Stimulated activated CD4-positive, alpha-beta T cell treated with anti-CD3 and anti-CD28 coated beads, TNF-alpha, amount 100 ng/mL, for 4 hours (primary cell): ENCODE results near the gene KCNB1.

Source experiments
- DNase-seq, 3 experiments: peaks; one replicate each; pipeline ENCODE4 v3.0.0-alpha.2; 2020; ENCODE audit warnings: low read depth in 3 of 3

KCNB1 gene

DNA sequence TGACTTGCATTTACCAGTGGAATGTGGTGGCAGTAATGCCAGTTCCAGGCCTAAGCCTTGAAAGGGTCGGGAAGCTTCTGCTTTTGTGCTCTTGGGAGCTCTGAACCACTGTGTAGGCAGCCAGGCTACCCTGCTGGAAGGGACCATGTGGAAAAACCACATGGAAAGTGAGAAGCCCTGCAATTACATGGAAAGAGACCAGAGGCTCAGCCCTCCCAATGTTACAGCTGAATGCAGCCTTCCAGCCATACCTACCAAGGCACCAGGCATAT is 14.9 kb upstream of the KCNB1 start:
- DNase-seq: no peak

DNA sequence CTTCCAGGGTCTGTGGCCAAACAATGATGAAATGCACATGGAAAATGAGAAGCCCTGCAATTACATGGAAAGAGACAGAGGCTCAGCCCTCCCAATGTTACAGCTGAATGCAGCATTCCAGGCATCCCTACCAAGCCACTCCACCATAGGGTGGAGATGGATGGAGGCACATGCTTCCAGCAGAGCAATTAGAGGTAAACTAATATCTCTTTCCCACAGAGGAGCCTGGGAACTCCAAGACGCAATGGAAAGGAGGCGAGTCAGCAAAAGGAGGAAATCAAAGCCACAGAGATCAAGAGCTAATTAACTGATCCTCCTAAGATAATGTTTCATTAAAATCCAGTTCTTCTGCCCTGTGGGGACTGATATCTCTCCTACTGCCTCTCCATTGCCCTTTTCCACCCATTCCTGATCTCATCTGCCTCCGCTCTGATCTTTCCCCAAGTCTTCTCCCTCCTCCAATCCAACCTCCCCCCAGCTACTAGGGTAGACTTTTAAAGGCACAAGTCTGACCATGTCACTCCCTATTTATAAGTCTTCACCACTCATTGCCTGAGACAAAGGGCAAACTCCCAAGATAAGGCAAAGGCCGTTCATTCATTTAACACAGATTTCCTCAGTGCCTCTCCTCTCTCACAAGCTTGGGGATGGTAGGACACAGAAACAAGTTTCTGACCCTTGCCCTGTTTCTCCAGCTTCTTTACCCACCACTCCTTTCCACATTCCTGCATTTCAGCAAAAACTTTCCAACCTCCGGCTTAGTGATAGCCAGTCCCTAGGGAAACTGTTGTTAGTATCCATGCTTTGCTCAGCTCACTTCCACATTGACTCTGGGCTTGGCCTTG is 14.3 kb upstream of the KCNB1 start:
- no peak for DNase-seq

DNA sequence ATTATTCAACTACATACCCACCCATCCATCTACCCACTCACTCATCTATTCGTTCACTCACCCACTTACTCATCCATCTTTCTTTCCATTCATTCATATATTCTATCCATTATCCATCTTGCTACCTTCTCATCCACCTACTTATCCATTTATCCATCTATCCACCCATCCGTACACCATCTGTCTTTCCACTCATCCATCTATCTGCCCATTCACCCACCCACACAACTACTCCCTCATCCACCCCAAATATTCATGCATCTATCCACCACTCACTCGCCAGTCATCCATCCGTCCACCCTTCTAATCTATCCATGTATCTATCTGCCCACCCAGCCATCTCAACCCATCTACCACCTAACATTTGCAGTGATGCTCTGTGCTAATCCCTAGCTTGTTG is 13.6 kb upstream of the KCNB1 start:
- no peak for DNase-seq

DNA sequence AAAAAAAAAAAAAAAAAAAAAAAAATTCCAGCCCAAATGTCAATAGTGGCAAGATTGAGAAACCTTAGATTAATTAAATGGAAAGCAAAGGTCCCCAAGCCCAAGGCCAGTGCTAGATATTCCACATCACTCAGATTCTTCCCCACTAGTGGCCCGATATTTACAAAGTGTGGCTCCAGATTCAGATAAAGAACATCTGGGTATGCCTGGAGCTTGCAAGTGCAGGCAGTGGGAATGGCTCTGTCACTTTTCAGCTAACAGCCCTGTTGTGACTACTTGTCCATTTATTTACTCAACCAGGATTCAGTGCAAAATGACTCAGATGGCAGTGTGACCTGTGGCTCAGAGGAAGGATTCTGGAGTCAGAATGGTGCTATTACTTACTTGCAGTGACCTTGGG is 8.2 kb upstream of the KCNB1 start:
- no peak for DNase-seq

DNA sequence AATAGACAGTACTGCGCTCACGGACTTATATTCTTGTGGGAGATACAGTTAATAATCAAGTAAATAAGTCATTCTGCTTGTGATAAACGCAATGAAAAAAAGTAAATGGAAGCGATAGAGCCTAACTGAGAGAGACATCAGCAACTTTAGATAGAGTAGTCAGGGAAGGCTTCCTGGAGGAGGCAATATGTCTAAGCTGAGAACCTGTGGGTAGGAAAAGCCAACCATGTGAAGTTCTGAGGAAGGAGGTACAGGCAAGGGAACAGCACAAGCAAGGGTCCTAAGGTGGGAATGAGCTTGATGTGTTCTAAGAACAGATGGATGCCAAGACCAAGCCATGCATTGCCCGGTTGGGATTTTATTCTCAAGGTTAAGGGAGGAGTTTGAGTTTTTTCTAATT is 7.2 kb upstream of the KCNB1 start:
- DNase-seq: no peak

DNA sequence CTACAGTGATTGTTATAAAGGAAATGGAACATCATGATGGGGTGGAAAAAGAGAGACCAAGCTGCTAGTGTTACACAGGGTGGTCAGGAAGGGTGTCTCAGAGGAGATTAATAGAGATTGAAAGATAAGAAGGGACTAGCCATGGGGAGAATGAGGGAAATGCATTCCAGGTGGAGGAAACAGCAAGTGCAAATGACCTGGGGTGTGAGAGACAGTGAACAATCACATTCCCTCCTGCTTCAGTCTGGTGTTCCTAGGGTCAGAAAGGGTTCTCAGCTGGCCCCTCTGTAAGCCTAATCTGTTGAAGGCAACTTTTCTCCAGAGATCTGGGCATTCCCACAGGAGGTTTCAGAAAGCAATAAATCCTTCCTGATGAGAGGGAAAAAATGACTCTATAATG is 3.6 kb upstream of the KCNB1 start:
- no peak for DNase-seq

DNA sequence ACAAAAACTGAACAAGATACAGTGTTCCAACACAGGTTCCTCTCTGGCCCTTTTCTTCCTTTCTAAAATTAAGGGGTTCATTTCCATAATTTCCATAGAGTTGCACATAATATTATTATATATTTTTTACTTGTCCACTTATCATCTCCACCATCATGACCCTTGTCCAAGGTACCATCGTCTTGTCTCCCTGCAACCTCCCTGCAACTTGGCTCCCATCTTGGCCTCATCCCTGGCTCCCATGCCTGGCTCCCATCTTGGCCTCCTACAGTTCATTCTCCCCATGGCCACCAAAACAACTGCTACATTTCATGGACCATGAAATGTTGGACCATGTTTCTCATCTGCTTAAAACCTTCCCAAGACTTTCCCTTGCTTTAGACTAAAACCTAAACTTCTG is 3.1 kb upstream of the KCNB1 start:
- DNase-seq: no peak

DNA sequence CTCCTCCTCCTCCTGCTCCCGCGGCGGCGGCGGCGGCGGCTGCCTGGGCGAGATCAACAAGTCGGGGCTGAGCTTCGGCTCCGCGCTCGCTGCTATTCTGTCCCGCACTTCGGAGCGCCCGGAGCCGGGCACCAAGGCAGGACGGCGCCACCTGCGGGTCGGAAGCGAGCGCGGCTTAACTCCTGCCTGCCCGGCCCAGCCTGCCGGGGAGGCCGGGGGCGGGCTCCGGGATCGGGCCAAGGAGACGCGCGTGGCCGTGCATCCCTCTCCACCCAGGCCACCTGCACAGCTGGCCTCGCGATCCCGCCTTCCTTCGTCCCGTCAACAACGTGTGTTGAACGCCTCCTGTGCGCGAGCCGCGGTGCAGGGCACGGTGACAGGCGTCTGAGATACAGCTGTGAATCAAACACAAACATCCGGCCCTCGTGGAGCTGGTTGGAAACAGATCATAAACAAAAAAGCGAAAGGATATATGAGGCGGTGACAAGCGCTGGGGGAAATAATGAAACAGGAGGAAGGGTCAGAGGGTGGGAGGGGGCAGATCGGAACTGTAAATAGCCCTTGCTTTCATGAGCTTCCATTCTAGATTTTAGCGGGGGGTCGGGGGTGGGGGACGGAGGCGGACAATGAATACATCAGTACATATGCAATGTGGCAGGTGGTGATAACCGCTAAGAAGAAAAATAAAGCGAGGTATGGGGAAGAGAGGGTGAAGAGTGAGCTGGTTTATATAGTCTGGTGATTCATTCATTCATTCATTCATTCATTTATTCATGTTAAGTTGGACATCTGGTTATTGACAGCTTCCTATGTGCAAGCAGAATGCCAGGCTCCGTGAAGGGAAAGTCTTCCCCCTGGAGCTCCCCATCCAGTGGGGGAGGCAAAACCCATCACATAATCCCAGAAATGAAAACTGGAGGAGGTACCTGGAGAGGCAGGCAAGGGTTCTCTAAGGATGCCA is 2.0 kb upstream of the KCNB1 start:
- peak; percentile 10 to 42 (median 24) for DNase-seq

DNA sequence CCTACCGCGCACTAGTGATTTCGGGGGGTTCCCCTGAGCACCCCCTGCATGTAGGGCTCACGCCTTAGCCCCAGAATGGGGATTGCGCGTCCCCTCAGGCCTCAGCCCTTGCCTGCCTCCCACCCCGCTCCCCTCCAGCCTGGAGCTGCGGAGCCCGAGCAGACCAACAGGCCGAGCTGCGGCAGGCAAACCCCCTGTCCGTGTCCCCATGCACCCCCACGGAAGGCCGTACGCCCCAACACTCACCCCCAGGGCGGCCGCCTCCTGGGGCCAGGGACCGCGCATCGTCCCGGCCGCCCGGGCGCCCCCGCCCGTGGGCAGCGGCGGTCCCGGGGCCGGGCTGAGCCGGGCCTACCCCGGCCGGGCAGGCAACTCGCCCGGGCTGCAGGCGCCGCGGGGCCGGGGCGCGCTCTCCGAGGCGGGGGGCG is 1.2 kb upstream of the KCNB1 start:
- no peak for DNase-seq

DNA sequence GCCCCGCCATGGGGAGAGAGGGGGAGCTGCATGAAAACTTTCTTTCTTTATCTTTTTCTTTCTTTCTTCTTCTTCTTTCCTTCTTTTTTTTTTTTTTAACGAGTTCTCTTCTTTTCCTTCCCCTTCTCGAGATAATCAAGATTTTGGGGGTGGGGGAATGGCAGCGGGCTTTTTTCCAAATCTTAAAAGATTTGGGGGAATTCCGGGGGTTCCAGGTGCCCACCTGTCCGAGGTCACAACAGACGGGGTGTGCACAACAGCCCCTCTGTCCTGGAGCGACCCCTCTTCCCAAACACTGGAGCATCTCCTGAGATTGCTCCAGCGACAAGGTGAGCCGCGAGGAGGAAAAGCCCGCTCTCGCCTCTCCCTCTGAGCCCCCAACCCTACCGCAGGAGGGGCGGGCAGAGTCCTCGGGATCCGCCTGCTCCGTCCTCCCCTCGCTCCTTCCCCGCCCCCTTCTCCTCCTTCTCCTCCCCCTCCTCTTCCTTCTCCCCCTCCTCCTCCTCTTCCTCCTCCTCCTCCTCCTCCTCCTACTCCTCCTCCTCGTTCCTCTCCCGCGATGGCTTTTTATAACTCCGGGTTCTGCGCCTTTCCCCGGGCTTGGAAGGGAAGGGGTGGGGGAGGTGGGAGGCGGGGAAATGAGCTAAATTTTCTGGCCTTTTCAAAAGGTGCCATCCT is 689 bp upstream of the KCNB1 start:
- DNase-seq: no peak

DNA sequence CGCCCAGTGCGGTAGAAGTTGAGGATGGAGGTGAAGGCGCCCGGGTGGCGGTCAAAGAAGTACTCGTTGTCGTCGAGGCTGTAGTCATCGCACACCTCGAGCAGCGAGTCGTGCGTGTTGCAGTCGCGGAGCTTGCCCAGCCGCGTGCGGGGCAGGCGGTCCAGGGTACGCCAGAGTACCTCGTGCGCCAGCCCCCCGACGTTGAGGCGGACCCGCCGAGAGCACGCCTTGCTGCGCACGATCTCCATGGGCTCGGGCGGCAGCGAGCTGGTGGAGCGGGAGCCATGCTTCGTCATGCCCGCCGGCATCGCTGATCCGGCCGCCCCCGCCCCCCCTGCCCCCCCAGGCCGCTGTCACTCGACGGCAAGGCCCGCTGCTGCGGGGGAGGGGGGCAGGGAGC is 295 bp downstream of the KCNB1 start:
- no peak for DNase-seq

DNA sequence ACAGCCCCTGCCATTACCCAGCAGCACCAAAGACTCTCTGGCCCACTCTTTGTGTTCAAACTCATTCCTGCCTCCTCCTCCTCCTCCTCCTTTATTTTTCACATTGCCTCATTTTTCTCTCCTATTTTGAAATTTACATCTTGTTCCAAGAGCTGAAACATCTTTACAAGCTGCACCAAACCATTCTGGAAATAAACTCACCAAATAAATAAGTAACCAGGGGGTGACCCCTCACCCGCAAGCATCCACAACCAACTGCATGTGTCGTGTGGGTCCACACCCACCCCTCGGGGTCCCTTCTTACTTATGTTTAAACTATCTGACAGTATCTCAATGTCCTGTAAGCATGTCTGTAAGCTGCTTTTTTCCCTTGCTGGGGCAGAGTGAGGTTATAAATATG is 1.4 kb downstream of the KCNB1 start:
- DNase-seq: no peak

DNA sequence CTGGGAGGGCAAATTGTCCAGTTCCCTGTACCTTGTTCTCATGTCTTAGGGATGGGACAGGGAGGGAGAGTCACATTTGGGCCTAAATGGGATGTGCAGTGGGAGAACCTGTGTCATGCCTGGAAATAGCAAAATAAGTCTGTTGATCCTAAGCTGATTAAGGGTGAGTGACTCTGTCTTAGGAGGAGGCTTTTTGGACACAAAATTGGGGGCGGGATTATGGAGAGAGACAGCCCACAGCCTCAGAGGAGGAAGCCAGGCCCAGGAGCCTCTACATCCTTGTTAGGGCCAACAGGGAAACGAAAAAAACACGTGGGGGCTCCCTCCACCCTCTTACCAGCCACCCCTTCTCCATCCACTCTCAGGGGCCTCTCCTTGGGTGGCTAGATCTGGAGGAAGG is 2.2 kb downstream of the KCNB1 start:
- DNase-seq: no peak

DNA sequence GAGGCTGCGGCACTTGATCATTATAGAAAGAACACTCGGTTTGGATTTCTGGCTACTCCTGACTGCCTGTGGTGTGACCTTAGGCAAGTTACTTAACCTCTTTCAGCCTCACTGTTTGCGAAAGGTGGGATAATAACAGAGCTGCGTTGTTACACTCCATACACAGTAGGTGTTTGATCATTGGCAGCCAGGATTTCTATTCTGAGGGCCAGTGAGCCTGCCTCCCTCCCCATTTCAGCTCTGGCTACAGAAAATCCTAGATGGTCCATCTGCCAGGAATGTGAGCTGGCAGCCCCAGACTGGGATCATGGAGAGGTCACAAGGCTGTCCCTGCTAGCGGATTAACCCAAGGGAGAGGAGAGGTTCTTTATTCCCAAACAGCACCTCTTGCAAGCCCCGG is 2.7 kb downstream of the KCNB1 start:
- DNase-seq: no peak

DNA sequence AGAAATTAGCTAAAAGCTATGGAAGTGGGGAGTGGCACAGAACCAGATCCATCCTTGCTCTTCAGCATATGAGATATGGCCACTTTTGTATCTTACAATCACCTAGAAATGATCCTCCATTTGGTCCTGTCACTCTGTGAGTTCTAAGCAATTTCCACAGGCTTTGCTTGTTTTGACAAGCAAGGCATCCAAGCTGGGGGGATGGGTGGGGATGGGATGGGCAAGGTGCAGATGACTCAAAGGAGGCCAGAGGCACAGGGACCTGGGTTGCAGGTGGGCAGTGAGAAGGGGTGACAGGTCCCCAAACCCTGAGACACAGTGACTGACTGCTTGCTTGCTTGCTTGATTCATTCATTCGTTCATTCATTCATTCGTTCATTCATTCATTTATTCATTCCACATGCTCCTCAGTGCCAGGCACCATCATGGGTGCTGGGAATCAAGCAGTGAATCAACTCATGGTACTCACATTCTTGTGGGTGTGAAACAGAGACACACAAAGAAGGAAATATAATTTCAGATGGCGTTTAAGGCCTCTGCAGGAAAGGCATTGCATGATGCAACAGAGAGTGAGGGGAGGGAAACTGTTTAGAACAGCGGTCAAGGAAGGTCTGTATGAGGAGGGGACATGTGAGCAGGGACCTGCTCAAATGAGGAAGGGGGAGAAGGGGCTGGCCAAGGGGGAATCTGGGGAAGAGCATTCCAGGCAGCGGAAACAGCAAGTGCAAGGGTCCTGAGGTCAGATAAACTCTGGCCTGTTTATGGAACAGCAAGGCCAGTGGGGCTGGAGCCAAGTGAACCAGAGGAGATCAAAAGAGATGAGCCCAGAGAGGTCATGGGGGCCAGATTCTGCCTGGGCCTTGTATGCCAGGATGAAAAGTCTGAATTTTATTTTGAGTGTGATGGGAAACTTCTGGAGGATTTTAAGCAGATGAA is 3.4 kb downstream of the KCNB1 start:
- DNase-seq: no peak

DNA sequence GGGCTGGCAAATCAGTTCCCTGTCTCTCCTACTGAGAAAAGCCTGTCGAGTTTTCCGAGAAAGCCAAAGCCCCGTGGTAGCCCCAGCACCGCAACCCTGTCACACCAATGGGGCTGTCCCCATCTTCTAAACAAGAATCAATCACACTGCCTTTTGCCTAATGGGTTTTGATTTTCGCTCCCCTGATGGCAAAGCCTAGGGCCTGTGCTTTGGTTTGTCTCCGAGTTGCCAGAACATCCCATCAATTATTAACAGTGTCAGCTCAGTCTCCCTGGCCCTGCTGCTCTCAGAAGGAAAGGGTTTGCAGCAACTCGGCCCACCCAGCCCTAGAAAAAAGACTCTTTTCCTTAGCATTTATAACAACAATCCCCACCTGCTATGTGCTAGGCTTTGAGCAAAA is 4.2 kb downstream of the KCNB1 start:
- no peak for DNase-seq

DNA sequence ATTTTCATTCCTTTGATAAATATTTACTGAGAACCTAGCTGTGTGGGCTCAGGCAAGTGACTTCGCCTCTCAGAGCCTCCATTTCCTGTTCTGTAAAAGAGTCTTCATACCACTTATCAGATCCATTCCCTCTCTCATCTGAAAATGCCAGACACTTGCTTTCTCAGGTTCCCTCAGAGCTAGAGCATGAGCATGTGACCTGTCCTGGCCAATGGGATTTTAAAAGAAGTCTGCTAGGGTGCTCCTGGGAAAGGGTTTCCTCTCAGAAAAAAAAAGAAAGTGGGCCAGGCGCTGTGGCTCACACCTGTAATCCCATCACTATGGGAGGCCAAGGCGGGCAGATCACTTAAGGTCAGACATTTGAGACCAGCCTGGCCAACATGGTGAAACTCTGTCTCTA is 5.3 kb downstream of the KCNB1 start:
- no peak for DNase-seq

DNA sequence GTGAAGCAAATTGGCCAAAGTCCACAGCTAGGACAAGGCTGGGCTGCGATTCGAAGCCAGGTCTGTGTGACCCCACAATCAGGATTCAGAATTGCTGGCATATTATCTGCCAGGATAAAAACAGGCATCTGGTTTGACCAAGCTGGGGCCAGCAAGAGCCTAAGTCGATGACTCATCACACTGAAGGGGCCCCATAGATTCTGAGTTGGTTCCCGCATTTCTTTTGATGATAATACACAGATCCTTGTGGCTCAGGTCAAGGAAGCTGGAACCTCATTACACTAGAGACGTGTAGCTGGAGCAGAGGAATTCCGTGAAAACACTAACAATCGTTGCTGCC is 6.5 kb downstream of the KCNB1 start:
- no peak for DNase-seq

DNA sequence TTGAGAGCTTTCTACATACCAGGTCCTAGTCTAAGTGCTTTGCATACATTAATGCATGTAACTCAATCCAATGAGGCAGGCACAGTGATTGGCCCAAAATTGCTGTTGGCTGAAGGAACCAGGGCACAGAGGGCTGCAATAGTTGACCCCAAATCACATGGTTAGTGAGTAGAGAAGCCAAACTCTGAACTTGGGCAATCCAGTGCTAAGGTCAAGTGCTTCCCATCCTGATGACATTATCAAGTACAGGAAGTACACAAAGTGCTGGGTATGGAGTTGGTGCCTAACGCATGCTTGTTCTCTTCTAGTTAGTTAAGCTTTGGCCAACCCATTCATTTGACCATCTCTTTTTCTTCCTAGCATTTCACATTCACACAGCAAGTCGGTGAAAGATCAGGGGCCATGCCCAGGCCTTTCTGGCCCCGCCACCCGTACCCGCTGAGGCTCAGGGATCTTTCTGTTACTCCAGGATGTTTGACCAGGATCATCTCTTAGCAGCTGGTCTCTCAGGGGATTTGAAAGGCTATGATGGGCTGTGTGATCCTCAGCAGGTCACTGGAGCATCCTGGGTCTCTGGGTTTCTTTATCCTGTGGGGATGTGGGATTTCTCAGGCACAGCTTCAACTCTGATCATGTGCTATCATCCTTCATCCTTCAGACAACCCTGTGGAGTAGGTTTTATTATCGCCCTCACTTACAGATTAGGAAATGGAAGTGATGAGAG is 7.0 kb downstream of the KCNB1 start:
- DNase-seq: no peak

DNA sequence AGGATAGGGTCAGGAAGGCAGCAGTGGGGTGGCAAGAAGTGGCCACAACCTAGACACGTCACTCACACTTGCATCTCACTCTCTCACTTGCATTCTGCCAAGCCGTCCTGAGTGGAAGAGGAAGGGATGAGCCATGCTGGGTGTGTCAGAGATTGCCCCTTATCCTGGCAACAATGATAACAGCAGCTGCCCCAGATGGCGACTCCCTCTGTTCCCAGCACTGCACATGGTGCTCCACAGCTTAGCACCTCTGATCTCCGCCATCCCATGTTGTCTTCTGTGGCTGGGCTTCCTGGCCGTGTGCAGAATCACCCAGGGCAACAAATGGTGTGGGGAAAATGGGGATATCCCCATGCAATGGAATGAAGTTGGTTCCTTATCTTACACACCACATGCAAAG is 11.1 kb downstream of the KCNB1 start:
- no peak for DNase-seq

DNA sequence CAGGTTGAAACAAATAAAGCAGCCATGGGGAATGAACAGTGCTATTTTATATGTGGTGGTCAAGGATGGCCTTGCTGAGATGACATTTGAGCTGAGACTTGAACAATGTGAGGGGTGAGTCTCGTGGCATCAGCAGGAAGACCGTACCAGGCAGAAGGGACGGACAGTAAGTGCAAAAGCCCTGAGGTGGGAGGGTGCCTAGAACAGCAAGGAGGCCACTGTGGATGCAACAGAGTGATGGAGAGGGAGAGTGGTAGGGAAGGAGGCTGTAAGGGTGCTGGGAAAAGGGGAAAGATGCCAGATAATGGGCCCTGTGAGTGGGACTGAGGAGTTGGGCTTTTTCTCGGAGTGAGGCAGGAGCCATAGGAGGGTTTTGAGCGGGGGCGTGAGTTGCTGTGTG is 11.5 kb downstream of the KCNB1 start:
- no peak for DNase-seq
